Activated CD8-positive, alpha-beta memory T cell treated with anti-CD3 and anti-CD28 coated beads for 36 hours (primary cell): ENCODE data around the gene DNAJB11. TPM values are rescaled to one million over a fixed set of nuclear protein-coding genes. Genes with fewer than 3 reads are reported as not detected.

Experiments
- CTCF ChIA-PET: fragments of 350-600 bp; sonication (Branson Sonifier 250); formaldehyde crosslinking; loops from one replicate; lab custom pipeline; 2021; ENCODE audit warnings: antibody characterized with exemption; lab: Charles Lee
- POLR2A ChIA-PET: fragments of 350-600 bp; sonication (Branson Sonifier 250); formaldehyde crosslinking; loops from one replicate; lab custom pipeline; 2021; ENCODE audit warnings: antibody characterized with exemption; lab: Charles Lee
- total RNA-seq, 2 experiments: library from RNA; stranded (reverse); gene quantifications; one replicate each; pipeline ENCODE4 v1.2.3, GENCODE V29; 2021

DNAJB11 gene
- total RNA-seq, 2 experiments from 2014 or later = 58.7 to 60.3 TPM

DNA sequence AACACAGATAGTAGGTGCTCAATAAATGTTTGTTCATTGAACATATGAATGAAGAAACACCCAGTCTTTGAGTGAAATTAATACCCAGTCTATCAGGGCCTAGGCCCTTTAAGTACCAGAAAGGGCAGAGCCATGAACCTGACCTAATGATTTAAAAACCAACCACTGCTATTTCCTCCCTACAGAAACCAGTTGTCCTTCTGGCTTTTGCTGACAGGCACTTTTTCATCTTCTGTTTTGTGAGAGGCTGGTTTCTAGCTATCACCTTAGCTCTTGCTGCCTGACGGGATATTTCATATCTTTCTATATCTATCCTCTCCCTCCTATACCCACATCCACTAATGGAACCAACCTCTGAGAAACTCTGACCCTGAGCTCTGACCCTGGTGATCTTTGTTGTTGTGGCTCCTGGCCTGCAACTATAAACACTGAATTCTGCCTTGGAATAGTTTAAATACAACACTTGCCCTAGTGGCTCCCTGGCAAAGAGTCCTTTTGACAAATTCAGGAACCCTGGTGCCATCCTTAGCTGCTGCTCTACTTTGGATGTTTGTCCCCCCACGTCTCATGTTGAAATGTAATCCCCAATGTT, 38.2 kb downstream of the DNAJB11 start:
- POLR2A ChIA-PET = no interaction called here
- CTCF ChIA-PET = interaction anchor here (1.4 to 2.1 kb wide), 2 partner anchors 8 to 213 kb away, joined by 4 to 6 read pairs; no protein-coding TSS in a partner anchor

DNA sequence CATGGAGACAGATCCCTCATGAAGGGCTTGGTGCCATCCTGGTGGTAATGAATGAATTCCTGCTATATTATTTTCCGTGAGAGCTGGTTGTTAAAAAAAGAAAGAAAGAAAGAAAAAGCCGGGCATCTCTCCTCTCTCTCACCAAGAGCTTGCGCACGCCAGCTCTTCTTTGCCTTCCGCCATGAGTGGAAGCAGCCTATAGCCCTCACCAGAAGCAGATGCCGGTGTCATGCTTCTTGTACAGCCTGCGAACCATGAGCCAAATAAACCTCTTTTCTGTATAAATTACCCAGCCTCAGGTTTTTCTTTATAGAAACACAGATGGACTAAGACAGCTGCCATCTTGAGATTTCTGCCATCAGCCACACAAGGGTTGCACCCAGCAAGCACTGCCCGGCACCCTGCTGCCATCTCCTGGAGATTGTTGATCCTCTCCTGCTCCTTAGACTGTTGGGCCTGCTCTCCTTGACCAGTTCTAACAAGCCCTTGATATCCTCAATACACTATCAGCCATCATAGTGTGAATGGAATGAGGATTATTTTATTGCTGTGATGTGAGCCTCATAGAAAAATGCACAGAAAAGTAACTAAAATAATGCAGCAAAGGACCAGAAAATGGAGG, 38.8 kb downstream of the DNAJB11 start:
- ChIA-PET POLR2A (no interaction called here), CTCF (interaction anchor here (1.2 to 2.1 kb wide), 3 partner anchors 8 to 212 kb away, joined by 3 to 6 read pairs (median 4); no protein-coding TSS in a partner anchor)

DNA sequence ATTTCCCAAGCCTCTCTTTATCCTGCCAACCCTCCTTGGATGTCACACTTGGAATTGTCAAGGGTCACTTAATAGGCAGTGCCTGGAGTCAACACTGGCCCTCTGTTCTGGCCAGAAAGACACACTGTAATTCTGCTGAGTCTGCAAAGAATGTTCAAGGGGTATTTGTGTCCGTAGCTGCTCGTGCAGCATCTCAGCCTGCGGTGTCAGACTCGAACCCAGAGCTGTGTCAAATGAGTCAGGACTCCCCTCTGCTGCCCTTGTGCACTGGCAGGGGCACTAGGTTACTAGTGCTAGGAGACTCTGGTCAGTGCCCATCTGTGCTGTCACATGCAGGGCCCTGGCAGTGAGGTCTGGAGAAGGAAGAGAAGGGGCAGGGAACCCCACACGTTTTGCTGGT, 41.5 kb downstream of the DNAJB11 start:
- POLR2A ChIA-PET = no interaction called here
- CTCF ChIA-PET = no interaction called here

DNA sequence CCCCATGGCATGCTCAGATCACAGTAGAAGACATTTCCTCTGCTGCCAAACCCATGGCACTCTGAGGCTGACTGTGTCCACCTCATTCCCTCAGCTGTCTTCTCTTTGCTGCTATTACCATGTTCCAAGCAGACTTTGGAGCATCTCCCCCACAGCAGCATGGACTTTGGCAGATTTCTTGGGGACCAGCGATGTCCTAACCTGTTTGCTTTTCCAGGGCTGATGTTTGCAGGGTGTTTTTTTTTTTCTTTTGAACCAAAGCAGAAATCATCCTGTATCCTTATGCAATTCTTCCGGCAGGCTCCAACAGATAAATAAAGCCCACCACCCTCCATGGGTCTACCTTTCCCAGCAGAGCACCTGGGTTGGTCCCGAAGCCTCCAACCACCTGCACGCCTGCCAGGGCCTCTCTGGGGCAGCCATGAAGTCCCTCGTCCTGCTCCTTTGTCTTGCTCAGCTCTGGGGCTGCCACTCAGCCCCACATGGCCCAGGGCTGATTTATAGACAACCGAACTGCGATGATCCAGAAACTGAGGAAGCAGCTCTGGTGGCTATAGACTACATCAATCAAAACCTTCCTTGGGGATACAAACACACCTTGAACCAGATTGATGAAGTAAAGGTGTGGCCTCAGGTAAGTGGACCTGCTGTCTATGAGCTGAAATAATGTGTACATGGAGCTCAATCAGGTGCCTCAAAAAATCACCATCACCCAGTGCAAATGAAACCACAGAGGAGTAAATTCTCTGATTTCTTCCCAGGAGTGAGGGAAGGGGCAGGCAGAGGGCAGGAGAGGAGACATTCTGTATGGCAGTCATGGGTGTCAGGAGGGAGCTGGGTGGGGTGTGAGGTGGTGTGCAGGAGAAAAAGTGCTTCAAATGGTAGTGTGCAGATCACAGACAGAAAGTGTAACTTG, 42.5 kb downstream of the DNAJB11 start, which contains the start of gene AHSG:
Gene AHSG (plus strand): TSS at position 340 of the 916 bp plus-strand sequence. CDS start 82 bp downstream, at position 422.
- POLR2A ChIA-PET = no interaction called here

DNA sequence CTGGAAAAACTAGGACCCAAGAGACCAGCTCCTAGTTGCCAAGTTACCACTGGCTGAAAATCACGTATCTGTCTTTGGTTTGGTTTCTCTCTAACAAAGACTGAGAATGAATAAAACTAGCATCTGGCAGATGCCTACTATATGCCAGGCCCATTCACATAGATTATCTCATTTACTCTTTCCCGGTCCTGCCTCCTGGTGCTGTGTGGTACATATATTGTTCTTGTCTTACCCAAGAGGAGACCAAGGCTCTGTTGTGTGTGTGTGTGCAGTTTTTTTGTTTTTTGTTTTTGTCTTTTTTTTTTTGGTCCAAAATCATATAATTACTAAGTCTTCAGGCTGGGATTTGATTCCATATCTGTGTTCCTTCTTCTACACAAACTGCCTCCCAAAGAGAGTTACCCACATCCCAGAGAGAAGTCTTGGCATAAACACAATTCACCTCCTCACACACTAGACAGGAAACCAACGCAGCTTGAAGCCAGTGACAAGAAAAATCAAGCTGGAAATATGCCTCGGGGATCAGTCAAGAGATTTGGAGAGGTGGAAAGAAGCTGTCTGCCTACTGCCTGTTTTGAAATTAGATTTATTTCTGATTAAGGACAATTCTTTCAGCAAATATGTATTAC, 43.2 kb downstream of the DNAJB11 start:
- CTCF ChIA-PET = interaction anchor here (0.8 to 4.4 kb wide), 9 partner anchors 9 to 208 kb away, joined by 3 to 20 read pairs (median 4); partner anchors contain the start of gene DNAJB11
- POLR2A ChIA-PET = interaction anchor here (0.9 kb wide), 1 partner anchor 170 kb away, joined by 4 read pairs; no protein-coding TSS in a partner anchor

More for the DNA sequence above, 42.5 kb downstream of the DNAJB11 start, which contains the start of gene AHSG:
- CTCF ChIA-PET = interaction anchor here (1.6 kb wide), 1 partner anchor 20 kb away, joined by 4 read pairs; no protein-coding TSS in a partner anchor

DNA sequence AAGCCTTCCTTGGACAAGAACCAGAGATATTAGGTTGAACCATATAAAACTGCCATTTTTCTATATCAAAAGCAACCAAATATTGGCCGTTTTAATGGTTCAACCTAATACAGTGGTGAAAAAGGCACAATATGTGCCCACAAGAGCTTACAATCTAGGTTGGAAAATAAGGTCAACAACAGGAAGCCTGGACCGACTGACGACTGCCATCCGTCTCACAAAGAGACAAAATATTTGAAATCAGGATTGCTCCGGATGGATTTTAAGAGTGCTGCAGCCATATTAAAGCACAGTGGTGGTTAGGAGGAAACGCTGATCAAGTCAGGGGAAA, 43.7 kb downstream of the DNAJB11 start:
- ChIA-PET POLR2A (interaction anchor here (0.9 kb wide), 1 partner anchor 170 kb away, joined by 4 read pairs; no protein-coding TSS in a partner anchor), CTCF (interaction anchor here (0.6 to 4.4 kb wide), 18 partner anchors 9 to 677 kb away, joined by 3 to 20 read pairs (median 4); partner anchors contain the start of genes DNAJB11 and EIF4A2)

DNA sequence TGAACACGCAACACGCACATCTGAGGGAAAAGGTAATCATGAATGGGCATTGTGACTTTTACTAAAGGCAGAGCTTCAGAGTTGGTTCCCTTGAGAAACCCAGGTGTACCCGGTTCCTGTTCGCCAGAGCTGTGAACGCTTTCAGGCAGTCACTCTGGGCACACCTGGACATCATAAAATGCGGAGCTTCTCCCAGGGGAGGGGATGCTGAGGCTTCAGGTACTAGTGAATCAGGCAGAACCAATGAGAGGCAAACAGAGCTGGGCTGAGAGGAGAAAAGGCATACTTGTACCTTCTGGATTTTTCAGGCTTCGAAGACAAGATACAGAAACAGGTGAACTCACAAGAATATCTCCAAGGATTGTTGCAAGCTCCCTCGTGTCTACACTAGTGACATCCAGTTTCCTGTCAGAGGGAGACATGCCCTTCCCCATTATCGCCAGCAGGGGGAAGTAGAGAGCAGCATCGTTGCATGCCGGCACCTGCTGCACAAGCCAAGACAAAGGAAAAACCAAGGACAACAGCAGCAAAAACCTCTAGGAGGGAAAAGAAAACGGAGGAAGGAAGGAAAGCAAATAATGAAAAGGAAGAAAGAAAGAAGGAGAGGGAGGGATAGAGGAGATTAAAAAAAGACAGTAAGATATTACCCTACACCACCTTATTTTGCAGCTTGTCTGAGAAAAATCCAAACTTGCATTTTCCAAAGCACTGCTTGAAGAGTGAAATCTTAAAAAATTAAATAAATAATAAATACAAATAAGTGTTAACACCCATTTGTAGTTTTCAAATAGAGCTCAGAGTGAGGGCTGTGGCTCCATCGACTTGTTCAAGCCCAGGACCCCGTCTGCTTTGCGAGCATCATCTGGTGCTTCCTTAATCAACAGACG, 44.3 kb downstream of the DNAJB11 start:
- ChIA-PET POLR2A (interaction anchor here (0.9 kb wide), 1 partner anchor 169 kb away, joined by 4 read pairs; no protein-coding TSS in a partner anchor), CTCF (interaction anchor here (0.6 to 4.4 kb wide), 22 partner anchors 8 to 678 kb away, joined by 3 to 20 read pairs (median 3); partner anchors contain the start of genes DNAJB11 and EIF4A2)

DNA sequence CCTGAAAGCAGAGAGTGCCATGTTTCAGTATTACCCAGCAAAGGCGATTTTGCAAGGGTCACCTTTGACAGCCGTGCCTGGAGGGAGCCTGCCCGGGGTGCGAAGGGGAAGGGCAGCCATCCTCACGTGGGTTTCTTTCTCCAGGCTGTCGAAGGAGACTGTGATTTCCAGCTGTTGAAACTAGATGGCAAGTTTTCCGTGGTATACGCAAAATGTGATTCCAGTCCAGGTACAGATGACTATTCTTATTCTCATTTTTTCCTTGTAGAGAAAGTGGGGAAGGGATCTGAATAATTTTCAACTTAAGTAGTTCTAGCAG, 45.7 kb downstream of the DNAJB11 start:
- POLR2A ChIA-PET = interaction anchor here (1.2 kb wide), 1 partner anchor 211 kb away, joined by 4 read pairs; no protein-coding TSS in a partner anchor
- CTCF ChIA-PET = interaction anchor here (0.7 to 4.4 kb wide), 15 partner anchors 13 to 673 kb away, joined by 3 to 18 read pairs (median 5); partner anchors contain the start of genes DNAJB11, EIF4A2 and TBCCD1

DNA sequence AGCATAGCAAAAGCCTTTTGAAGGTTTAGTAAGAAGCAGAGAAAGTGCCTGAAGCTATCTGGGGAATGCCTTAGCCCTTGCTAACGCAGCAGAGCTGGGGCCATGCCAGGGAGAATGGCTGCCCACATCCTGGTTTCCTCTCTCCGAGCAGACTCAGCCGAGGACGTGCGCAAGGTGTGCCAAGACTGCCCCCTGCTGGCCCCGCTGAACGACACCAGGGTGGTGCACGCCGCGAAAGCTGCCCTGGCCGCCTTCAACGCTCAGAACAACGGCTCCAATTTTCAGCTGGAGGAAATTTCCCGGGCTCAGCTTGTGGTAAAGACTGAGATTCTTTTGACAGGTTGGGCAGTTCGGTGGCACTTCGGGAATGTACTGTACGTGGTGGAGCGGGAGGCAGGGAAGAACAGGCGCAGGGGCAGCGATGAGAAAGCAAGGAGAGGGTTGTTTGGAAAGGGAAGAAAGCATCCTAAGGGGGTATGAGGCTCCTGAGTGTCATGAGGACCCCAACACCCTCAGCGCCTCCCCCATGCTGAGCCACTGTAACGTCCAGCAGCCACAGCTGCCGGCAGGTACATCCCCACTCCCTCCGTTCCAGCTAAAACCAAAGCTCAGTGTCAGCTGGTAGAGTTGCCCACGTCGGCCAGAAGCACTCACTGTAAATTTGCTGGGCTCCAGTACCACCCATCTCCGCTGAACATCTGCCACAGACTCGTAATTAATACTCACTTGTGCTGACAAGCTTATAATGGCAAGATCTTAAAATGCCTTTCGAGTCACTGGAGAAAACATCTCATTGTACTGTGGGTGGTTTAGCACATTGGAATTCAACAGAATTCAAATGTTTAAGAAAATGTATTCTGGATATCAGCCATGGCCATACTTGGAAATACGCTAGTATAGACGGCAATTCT, 46.8 kb downstream of the DNAJB11 start:
- CTCF ChIA-PET = interaction anchor here (0.6 to 4.4 kb wide), 26 partner anchors 8 to 674 kb away, joined by 3 to 18 read pairs (median 4); partner anchors contain the start of genes DNAJB11, EIF4A2, RFC4 and TBCCD1
- POLR2A ChIA-PET = interaction anchor here (0.8 to 1.5 kb wide), 4 partner anchors 46 to 210 kb away, joined by 3 to 4 read pairs (median 4); partner anchors contain the start of gene DNAJB11

DNA sequence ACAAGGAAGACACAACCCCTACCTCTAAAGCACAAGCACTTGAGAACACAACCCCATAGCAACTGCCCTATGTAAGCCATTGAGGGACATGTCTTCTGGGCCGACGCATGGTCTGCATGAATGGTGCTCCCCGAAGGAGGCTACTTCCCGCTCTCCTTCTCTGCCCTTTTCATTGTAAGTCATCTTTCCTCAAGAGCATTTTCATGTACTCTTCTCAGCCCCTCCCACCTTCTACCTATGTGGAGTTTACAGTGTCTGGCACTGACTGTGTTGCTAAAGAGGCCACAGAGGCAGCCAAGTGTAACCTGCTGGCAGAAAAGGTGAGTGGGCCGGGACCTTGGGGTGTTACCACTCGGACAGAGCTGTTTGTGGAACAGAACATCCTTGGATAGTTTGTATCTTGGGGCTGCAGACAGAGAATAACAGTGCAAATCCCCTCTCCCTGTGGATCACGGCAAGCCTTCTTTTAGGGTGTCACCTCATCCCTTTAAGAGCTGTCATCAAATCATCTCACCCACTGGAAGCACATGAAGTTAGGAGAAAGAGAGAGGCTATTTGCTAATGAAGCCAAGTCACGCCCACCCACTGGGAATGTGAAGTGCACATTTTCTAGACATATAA, 47.9 kb downstream of the DNAJB11 start:
- ChIA-PET POLR2A (interaction anchor here (0.7 kb wide), 1 partner anchor 353 kb away, joined by 4 read pairs; no protein-coding TSS in a partner anchor), CTCF (interaction anchor here (2.0 kb wide), 1 partner anchor 78 kb away, joined by 5 read pairs; no protein-coding TSS in a partner anchor)

DNA sequence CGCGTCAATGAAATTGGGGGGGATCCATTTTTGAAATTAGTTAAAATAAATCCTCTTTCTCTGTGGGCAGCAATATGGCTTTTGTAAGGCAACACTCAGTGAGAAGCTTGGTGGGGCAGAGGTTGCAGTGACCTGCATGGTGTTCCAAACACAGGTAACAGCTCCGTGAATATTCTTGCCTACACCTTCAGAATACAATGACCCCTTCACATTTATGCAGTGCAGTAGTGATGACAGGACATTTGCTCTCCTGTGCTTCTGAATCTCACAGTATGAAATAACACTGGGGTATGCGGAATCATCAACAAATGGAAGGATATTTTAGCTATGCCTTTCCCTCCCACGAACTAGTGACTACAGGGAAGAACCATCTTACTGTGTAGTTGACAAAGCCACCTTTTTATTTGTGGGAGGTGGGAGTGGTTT, 49.3 kb downstream of the DNAJB11 start:
- CTCF ChIA-PET = no interaction called here
- POLR2A ChIA-PET = no interaction called here

DNA sequence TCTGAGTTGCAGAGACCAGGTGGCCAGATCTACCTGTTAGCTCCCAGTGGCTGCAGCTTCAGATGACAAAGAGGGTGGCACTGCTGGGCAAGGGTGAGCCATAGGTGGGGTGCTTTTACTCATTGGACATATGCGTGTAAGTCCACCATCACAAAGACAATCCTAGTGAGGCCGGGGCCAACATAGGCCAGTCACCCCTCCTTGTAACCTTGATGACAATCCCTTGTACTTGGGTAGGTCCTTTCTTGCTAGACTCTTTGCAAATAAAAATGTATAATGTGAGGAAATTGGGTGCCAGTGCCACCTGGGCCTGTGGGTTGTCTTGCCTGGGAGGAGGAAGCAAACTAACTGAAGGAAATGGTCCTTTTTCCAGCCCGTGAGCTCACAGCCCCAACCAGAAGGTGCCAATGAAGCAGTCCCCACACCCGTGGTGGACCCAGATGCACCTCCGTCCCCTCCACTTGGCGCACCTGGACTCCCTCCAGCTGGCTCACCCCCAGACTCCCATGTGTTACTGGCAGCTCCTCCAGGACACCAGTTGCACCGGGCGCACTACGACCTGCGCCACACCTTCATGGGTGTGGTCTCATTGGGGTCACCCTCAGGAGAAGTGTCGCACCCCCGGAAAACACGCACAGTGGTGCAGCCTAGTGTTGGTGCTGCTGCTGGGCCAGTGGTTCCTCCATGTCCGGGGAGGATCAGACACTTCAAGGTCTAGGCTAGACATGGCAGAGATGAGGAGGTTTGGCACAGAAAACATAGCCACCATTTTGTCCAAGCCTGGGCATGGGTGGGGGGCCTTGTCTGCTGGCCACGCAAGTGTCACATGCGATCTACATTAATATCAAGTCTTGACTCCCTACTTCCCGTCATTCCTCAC, 49.9 kb downstream of the DNAJB11 start:
- ChIA-PET CTCF (no interaction called here), POLR2A (no interaction called here)

DNA sequence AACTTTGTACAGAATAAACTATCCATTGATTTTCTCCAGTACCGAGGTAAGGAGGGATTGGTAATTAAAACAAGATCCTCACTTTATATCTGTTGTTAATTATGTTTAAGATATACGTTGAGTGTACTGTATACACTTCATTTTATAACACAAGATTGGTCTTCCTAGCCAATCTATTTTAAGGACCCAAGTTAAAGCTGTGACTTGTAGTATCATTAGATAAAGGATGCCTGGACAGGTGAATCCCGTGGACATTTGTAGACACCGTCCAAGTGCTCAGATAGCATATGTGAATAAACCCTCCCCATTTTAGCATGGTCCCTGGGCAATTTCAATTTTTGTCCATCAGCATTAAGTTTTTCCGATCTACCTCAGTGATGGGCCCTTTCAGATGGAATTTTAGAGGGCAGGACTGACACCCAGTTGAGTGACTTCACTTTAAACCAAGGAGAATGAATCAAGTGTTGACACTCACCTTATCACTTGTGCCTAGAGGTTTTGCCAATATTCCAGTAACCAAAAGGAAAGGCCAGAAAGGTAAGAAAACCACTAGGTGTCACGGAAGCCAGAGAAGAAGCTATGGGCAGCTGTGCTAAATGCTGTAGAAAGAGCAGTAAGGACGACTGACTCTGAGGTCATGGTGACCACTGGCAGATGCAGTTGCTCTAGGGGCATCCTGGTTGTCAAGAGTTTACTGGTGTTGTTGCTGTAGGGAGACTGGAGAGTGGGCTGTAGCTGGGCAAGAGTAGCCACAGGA, 51.6 kb downstream of the DNAJB11 start:
- POLR2A ChIA-PET = no interaction called here
- CTCF ChIA-PET = no interaction called here

DNA sequence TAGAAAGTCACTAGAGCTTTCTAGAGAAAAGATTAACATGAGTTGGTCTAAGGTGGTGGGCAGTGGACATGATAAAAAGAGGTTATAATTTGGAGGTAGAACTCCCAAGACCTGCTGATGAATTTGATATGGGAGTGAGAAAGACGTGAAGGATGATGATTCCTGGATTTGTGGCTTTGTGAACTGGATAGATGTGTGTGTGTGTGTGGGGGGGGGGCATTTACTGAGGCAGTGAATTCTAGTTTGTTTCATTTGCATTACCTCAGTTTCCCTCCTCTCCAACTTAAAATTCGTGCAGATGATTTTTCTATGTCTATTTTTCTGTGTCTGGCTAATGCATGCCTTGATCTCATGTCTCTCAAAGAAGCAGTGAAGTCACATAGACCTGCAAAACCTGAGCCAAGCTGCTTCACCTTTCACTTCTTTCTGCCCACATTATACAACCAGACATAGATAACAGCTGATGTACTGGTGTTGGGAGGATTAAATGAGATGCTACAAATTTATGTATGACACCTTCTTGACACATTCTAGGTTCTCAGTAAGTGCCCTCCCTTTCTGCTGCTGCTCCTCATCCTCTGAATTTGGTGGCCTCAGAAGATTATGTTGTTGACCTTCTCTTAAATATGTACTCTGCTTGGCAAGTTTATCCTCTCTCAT, 52.3 kb downstream of the DNAJB11 start:
- CTCF ChIA-PET = interaction anchor here (0.7 kb wide), 1 partner anchor 8 kb away, joined by 3 read pairs; no protein-coding TSS in a partner anchor
- POLR2A ChIA-PET = no interaction called here
